GM23338 (cell line): ENCODE results near the gene SRGAP1. TPM values are rescaled to one million over a fixed set of nuclear protein-coding genes. Genes with fewer than 3 reads are reported as not detected.

Experiments used
- ATAC-seq: fragments of 200-7000 bp; cut with Tn5 transposase; 3 replicates; pipeline ENCODE4 v1.9.1; 2020
- DNase-seq: peaks from one replicate; pipeline ENCODE4 v3.0.0-alpha.2; 2015; ENCODE audit warnings: low spot score
- H2AFZ ChIP-seq: fragments of 200-600 bp; sonication (generic); 2 replicates; pipeline ENCODE4 v1.8.0; 2016; ENCODE audit warnings: antibody characterized with exemption, mild to moderate bottlenecking, moderate library complexity
- H3F3A ChIP-seq: fragments of 200-600 bp; sonication (generic); replicated peaks from 2 replicates; pipeline ENCODE4 v1.8.0; 2017; ENCODE audit warnings: antibody characterized with exemption, mixed run types, low read depth
- H3K27ac ChIP-seq: fragments of 200-600 bp; sonication (generic); 2 replicates; pipeline ENCODE4 v1.6.1; 2016; ENCODE audit warnings: low read depth
- H3K27me3 ChIP-seq: fragments of 200-600 bp; sonication (generic); 2 replicates; pipeline ENCODE4 v1.8.0; 2016; ENCODE audit warnings: mild to moderate bottlenecking, mixed run types, moderate library complexity; ENCODE audit not compliant: insufficient read depth
- H3K36me3 ChIP-seq: fragments of 200-600 bp; sonication (generic); 2 replicates; pipeline ENCODE4 v1.8.0; 2016; ENCODE audit warnings: mild to moderate bottlenecking; ENCODE audit not compliant: insufficient read depth
- H3K4me1 ChIP-seq: fragments of 200-600 bp; sonication (generic); 2 replicates; pipeline ENCODE4 v1.8.0; 2016; ENCODE audit warnings: mild to moderate bottlenecking, moderate library complexity; ENCODE audit not compliant: insufficient read depth
- H3K4me2 ChIP-seq: fragments of 200-600 bp; sonication (generic); 2 replicates; pipeline ENCODE4 v1.7.1; 2017; ENCODE audit warnings: mixed run types
- H3K4me3 ChIP-seq: fragments of 200-600 bp; sonication (generic); 2 replicates; pipeline ENCODE4 v1.6.1; 2016; ENCODE audit warnings: mixed run types
- H3K79me2 ChIP-seq: fragments of 200-600 bp; sonication (generic); replicated peaks from 2 replicates; pipeline ENCODE4 v1.8.0; 2017; ENCODE audit warnings: mild to moderate bottlenecking; ENCODE audit not compliant: insufficient read depth
- H3K9me2 ChIP-seq: fragments of 200-600 bp; sonication (generic); 2 replicates; pipeline ENCODE4 v1.8.0; 2017; ENCODE audit not compliant: insufficient read depth
- H4K20me1 ChIP-seq: fragments of 200-600 bp; sonication (generic); replicated peaks from 2 replicates; pipeline ENCODE4 v1.8.0; 2017; ENCODE audit warnings: mild to moderate bottlenecking; ENCODE audit not compliant: insufficient read depth
- H3K27ac Mint-ChIP-seq: 2 replicates; pipeline ENCODE4 v1.8.0; 2020; ENCODE audit warnings: inconsistent platforms, mild to moderate bottlenecking, moderate library complexity, mixed read lengths
- H3K27me3 Mint-ChIP-seq: 3 replicates; pipeline ENCODE4 v1.8.0; 2022; ENCODE audit warnings: low read depth, mild to moderate bottlenecking, moderate library complexity, mixed read lengths, inconsistent platforms; ENCODE audit not compliant: insufficient read depth, poor library complexity
- H3K36me3 Mint-ChIP-seq: 3 replicates; pipeline ENCODE4 v1.8.0; 2021; ENCODE audit warnings: low read depth, mild to moderate bottlenecking, inconsistent platforms, moderate library complexity, mixed read lengths
- H3K4me1 Mint-ChIP-seq: 3 replicates; pipeline ENCODE4 v1.8.0; 2020; ENCODE audit warnings: mild to moderate bottlenecking, inconsistent platforms, mixed read lengths
- H3K4me3 Mint-ChIP-seq: 3 replicates; pipeline ENCODE4 v1.8.0; 2021; ENCODE audit warnings: moderate library complexity, mild to moderate bottlenecking, inconsistent platforms, mixed read lengths
- H3K9me3 Mint-ChIP-seq: 3 replicates; pipeline ENCODE4 v1.8.0; 2020; ENCODE audit warnings: moderate library complexity, mild to moderate bottlenecking, inconsistent platforms, mixed read lengths
- CREB1 ChIP-seq: fragments of 250-450 bp; sonication (Bioruptor Pico); IDR thresholded peaks from 2 replicates; pipeline ENCODE4 v1.5.0; 2020; ENCODE audit warnings: low read depth, mild to moderate bottlenecking, moderate library complexity
- ETS1 ChIP-seq: IDR thresholded peaks from 2 replicates; pipeline ENCODE4 v1.6.1; 2016; ENCODE audit warnings: antibody characterized with exemption
- EZH2phosphoT487 ChIP-seq: fragments of 200-600 bp; sonication (generic); IDR thresholded peaks from one replicate; pipeline ENCODE4 v1.8.1; 2018; ENCODE audit warnings: antibody characterized with exemption; ENCODE audit not compliant: unreplicated experiment
- JUNB ChIP-seq: IDR thresholded peaks from one replicate; pipeline ENCODE4 v1.6.1; 2016; ENCODE audit warnings: antibody characterized with exemption; ENCODE audit not compliant: unreplicated experiment
- POLR2AphosphoS5 ChIP-seq: IDR thresholded peaks from 2 replicates; pipeline ENCODE4 v1.6.1; 2016; ENCODE audit warnings: antibody characterized with exemption, low read depth
- REST ChIP-seq: IDR thresholded peaks from one replicate; pipeline ENCODE4 v1.6.1; 2018; ENCODE audit warnings: antibody characterized with exemption; ENCODE audit not compliant: unreplicated experiment
- ZNF114 ChIP-seq: fragments of 250-450 bp; sonication (Bioruptor Pico); IDR thresholded peaks from 2 replicates; pipeline ENCODE4 v1.5.0; 2020; ENCODE audit warnings: mild to moderate bottlenecking, moderate library complexity
- ZNF331 ChIP-seq: fragments of 250-450 bp; sonication (Bioruptor Pico); IDR thresholded peaks from 2 replicates; pipeline ENCODE4 v1.5.0; 2020; ENCODE audit warnings: low read depth, mild to moderate bottlenecking, moderate library complexity
- polyA plus RNA-seq: library from polyadenylated mRNA; unstranded; fragments of >200 nt; fragmentation: Nextera tagmentation; extraction: Ambion mirVana; gene quantifications from 2 replicates; pipeline ENCODE4 v1.2.1, GENCODE V29; 2016
- total RNA-seq: library from RNA; depleted of rRNA; stranded (reverse); fragments of >200 nt; shearing (Covaris generic); gene quantifications from 2 replicates; pipeline ENCODE4 v1.2.3, GENCODE V29; 2014

The SRGAP1 gene
- total and polyA plus RNA-seq, 2 experiments from 2014 or later, result 6.1 to 8.1 TPM

- H3K4me3 ChIP-seq, result no peak overlapping the region
- H3K4me1 ChIP-seq, result peaks cover 23% of the 10 kb centered on the region
- H3K9me2 ChIP-seq, result no peaks in the 10 kb centered on the region
- DNase-seq (peak; percentile 8), ATAC-seq (no peak)
- peak overlapping the region; percentile 84 for H3K27ac Mint-ChIP-seq
- H3K36me3 ChIP-seq, result no peaks in the 10 kb centered on the region
- no peaks in the 10 kb centered on the region for H3K27me3 Mint-ChIP-seq
- H3K27me3 ChIP-seq, result no peaks in the 10 kb centered on the region
- TF ChIP-seq REST, result no peak
- no peak for TF ChIP-seq JUNB
- no peak for TF ChIP-seq ZNF331 (CRISPR knock-in tag)
- TF ChIP-seq ZNF114 (CRISPR knock-in tag), result no peak
- TF ChIP-seq POLR2AphosphoS5, result no peak
- H3K79me2 ChIP-seq, result 0 out of 2 replicates have a peak, but pooled peaks cover 13% of the 10 kb centered on the region
- no peak overlapping the region for H3K27ac ChIP-seq
- H3F3A ChIP-seq, result no peaks in the 10 kb centered on the region
- H3K9me3 Mint-ChIP-seq, result no peaks in the 10 kb centered on the region
- H3K4me3 Mint-ChIP-seq, result no peak overlapping the region
- H2AFZ ChIP-seq, result no peak overlapping the region
- no peaks in the 10 kb centered on the region for H3K36me3 Mint-ChIP-seq
- H4K20me1 ChIP-seq, result no peaks in the 10 kb centered on the region
- H3K4me1 Mint-ChIP-seq, result peaks cover 24% of the 10 kb centered on the region
- 0 out of 2 replicates have a peak overlapping the region, but pooled peaks have one; percentile 16 for H3K4me2 ChIP-seq
Observed at GRCh38 chr12:63897931-63898330, 53.4 kb downstream of the SRGAP1 start.

GRCh38 chr12:63898764-63899337 is 54.4 kb downstream of the SRGAP1 start:
- peaks cover 20% of the 10 kb centered on the region for H3K4me1 Mint-ChIP-seq
- H3K4me3 Mint-ChIP-seq, result no peak overlapping the region
- Histone ChIP-seq H3K4me3 (no peak overlapping the region), H3F3A (no peaks in the 10 kb centered on the region), H3K36me3 (no peaks in the 10 kb centered on the region), H3K4me1 (peaks cover 15% of the 10 kb centered on the region), H3K27ac (no peak overlapping the region), H3K27me3 (no peaks in the 10 kb centered on the region), H3K4me2 (no peak overlapping the region), H4K20me1 (no peaks in the 10 kb centered on the region), H2AFZ (no peak overlapping the region), H3K9me2 (no peaks in the 10 kb centered on the region), H3K79me2 (0 out of 2 replicates have a peak, but pooled peaks cover 10% of the 10 kb centered on the region)
- ATAC-seq, result no peak
- no peaks in the 10 kb centered on the region for H3K27me3 Mint-ChIP-seq
- no peaks in the 10 kb centered on the region for H3K36me3 Mint-ChIP-seq
- TF ChIP-seq POLR2AphosphoS5 (no peak), EZH2phosphoT487 (no peak)
- H3K27ac Mint-ChIP-seq, result no peak overlapping the region
- DNase-seq, result no peak
- no peaks in the 10 kb centered on the region for H3K9me3 Mint-ChIP-seq

GRCh38 chr12:63899396-63899795 is 54.9 kb downstream of the SRGAP1 start:
- no peaks in the 10 kb centered on the region for H3K27me3 Mint-ChIP-seq
- peaks cover 14% of the 10 kb centered on the region; the same call in 1 of the 2 replicates for H3K4me1 ChIP-seq
- no peaks in the 10 kb centered on the region for H3K9me2 ChIP-seq
- no peak for ATAC-seq
- H3K4me2 ChIP-seq, result no peak overlapping the region
- no peak for DNase-seq
- no peak overlapping the region for H2AFZ ChIP-seq
- H3K27ac Mint-ChIP-seq, result no peak overlapping the region
- no peaks in the 10 kb centered on the region for H3K36me3 Mint-ChIP-seq
- H4K20me1 ChIP-seq, result no peaks in the 10 kb centered on the region
- H3F3A ChIP-seq, result no peaks in the 10 kb centered on the region
- no peak overlapping the region for H3K4me3 ChIP-seq
- no peak overlapping the region for H3K4me3 Mint-ChIP-seq
- H3K27ac ChIP-seq, result no peak overlapping the region
- no peaks in the 10 kb centered on the region for H3K36me3 ChIP-seq
- H3K79me2 ChIP-seq, result 0 out of 2 replicates have a peak, but pooled peaks cover 10% of the 10 kb centered on the region
- H3K9me3 Mint-ChIP-seq, result no peaks in the 10 kb centered on the region
- no peaks in the 10 kb centered on the region for H3K27me3 ChIP-seq
- peaks cover 17% of the 10 kb centered on the region for H3K4me1 Mint-ChIP-seq
- no peak for TF ChIP-seq ETS1
- TF ChIP-seq CREB1 (CRISPR knock-in tag), result no peak
- no peak for TF ChIP-seq ZNF331 (CRISPR knock-in tag)
- TF ChIP-seq REST, result no peak
